ENCODE measurements around the gene VPS9D1.

The VPS9D1 gene

DNA sequence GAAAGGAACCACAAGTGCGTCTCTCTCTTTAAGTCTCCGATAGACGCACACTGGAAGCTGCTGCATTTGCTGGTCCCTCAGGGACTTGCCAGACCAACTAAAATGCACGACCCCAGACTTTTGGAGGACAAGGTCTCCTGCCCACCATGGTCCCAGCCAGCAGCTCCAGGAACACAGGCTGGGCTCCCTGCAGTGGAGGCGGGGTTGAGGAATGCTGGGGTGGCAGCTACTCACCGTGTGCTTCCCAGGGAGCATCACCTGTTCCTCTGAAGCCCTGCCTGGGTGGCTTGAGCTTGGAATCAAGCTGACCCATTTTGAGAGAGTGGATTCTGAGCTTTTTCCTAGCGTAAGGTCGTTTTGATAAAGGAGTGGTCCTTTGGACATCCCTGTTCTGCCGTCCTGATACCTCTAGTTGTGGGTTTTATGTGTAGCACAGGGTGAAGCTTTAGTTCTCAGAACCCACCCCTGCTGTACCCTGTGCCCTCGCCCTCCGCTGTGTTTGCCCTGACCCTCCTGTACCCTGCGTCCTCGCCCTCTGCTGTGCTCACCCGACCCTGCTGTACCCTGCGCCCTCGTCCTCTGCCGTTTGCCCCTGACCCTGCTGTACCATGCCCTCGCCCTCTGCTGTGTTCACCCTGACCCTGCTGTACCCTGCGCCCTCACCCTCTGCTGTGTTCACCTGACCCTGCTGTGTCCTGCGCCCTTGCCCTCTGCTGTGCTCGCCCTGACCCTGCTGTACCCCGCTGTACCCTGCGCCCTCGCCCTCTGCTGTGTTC is 11.6 kb upstream of the VPS9D1 start:
- no peak for DNase-seq

DNA sequence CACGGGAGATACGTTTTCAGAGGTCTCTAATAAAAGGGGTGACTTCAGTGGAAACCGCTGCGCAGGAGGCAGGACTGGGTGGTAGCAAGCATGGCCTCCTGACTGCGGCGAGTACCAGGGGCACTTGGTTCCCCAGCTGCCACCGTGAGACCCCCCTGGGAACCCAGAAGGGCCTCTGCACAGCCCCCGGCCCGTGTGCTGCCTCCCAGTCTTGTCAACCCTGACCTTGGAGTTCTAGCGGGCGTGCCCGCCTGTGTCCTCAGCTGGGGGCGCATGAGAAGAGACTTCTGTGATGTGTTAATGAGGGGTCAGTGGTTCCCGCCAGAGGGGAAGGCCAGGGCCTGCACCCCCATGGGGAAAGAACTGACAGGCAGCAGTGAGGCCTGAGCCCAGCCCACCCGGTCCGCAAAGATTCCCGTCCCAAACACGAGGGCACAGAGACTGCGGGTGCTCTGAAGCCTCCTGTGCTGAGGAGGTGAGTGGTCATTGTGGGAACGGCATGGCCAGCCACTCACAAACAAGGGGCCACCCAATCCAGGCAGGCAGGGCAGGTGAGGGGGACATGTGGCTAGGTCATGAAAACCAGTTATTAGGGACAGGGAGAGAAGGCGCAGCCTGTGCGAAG is 10.0 kb upstream of the VPS9D1 start:
- no peak for DNase-seq

DNA sequence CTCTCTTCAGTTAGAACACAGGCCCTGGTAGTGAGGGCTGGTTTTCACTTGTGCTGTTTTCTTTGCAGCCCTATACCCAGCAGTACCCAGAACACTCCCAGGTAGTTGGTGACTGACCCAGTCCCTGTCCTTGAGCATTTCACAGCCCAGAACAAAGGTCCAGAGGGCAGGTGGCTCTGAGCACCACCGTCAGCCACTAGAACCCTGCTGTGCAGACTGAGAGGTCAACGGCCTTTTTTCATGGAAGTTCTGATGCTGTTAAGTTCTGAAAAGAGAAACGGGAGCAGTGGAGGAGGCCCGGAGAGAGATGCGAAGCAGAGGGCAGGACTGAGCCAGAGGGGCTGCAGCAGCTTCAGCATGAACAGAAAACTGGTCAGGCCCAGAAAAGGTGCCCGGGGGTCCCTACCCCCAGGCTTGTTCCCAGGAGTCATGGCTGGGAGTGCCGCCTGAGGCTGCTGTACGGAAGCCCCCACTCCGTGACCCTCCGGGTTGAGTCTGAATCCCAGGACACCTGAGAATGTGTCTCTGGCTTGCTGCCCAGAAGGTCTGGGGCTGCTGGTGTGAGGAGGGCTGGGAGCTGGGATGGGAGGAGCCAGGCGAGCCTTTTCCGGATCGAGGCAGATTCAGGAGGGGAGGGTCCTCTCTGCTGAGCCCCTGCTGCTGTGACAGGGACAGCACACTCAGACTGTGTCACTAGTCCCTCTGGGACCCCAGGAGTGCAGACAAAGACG is 9.3 kb upstream of the VPS9D1 start:
- DNase-seq = no peak

DNA sequence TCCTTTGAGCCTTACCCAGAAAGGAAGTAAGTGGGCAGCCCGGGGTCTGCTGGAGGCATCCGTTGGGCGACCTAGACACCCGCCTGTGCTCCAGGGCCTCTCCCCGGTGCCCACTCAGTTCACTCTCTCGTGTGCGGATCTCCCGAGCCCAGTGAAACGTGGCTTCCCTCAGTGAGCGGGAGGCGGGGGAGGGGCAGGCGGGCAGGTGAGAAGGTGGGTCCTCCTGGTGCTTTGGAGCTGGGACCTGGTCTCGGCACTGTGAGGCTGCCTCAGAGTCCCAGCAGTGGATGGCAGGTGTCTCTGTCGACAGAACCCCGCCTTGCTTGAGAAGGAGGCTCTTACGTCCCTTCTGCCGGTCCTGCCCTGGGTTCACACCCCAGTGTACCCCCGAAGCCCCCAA is 8.6 kb upstream of the VPS9D1 start:
- no peak for DNase-seq

DNA sequence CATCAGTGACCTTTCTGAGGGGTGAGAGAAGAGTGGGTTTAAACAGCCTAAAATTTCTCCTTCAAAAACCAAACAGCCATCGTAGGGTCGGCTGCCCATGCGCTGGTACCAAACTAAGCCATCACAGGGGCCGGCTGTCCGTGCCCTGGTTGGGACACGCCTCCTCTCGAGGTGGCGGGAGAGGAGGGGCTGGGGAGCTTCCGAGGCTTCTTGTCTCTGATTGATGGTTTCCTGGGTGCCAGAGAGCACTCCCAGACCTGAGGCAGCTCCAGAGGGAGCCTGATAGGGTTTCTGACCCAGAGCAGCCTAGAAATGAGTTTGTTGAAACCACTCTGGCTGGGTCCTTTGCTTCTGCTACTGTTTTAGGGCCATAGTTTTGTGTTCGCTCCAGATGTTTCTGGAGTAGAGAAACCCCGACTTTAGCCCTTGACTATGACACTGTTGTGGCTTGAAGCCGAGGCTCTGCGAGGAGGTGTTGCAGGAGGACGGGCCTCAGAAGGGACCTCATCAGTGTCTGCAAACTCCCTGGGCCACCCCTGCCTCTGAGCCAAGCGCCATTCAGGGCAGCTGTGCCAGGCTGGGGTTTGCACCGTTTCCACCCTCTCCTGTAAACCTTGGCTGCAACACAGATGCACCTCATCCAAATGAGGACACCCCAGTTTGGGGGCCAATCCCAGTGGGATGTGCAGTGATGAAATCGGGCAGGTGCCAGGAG is 6.9 kb upstream of the VPS9D1 start:
- no peak for DNase-seq

DNA sequence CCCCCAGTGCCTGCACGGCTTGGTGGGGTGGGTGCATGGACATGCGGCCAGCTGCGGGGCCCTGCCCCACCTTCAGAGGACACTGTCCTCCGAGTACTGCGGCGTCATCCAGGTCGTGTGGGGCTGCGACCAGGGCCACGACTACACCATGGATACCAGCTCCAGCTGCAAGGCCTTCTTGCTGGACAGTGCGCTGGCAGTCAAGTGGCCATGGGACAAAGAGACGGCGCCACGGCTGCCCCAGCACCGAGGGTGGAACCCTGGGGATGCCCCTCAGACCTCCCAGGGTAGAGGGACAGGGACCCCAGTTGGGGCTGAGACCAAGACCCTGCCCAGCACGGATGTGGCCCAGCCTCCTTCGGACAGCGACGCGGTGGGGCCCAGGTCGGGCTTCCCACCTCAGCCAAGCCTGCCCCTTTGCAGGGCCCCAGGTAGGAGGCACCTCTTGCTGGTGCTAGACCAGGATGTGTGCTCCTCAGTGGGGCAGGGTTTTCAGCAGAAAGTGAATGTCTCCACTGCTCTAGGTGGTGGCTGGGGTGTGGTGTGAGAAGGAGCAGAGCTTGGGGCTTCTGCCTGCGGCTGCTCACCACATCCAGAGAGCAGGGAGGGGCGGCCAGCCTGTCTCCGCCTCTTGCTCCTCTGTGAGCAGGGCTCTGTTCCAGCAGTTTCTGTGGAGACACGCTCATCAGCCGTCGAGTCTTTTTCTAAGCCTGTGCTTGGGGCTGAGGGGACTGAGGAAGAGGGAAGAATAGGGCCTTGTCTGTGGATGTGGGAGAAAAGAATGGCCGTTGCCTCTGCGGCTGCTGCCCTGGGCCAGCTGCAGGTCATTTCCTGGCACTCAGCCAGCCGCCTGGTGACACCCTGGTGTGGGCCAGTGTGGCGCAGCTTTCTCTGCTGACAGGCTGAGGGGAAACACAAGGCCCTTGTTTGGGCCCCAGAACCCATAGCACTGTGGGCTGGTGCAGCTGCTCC is 2.9 kb upstream of the VPS9D1 start:
- peak; percentile 70 for DNase-seq

DNA sequence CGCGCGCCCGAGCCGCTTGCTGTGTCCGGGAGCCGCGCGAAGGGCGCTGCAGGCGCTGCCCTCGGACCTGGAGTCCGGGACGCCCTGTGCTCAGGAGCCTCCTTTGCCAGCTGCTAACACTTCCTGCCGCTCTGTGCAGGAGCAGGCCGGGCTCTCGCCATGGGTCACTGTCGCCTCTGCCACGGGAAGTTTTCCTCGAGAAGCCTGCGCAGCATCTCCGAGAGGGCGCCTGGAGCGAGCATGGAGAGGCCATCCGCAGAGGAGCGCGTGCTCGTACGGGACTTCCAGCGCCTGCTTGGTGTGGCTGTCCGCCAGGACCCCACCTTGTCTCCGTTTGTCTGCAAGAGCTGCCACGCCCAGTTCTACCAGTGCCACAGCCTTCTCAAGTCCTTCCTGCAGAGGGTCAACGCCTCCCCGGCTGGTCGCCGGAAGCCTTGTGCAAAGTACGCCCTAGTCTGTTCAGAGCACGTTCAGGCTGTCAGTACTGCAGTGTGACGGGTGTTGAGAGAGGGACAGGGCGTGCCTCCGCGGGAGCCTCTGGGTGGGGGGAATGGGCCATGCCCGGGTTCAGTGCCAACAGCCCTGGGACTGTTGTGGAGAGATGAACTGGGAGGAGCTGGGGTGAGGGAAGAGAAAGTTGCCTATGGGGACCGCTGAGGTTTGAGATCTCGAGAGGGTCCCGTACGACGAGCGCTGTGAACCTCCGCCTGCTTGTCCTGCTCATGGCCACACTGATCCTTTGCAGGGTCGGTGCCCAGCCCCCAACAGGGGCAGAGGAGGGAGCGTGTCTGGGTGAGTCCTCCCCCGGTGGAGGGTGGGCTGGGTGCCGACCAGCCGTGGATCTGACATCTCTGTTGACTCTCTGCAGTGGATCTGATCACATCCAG is 1.9 kb upstream of the VPS9D1 start:
- peak; percentile 98 for DNase-seq

DNA sequence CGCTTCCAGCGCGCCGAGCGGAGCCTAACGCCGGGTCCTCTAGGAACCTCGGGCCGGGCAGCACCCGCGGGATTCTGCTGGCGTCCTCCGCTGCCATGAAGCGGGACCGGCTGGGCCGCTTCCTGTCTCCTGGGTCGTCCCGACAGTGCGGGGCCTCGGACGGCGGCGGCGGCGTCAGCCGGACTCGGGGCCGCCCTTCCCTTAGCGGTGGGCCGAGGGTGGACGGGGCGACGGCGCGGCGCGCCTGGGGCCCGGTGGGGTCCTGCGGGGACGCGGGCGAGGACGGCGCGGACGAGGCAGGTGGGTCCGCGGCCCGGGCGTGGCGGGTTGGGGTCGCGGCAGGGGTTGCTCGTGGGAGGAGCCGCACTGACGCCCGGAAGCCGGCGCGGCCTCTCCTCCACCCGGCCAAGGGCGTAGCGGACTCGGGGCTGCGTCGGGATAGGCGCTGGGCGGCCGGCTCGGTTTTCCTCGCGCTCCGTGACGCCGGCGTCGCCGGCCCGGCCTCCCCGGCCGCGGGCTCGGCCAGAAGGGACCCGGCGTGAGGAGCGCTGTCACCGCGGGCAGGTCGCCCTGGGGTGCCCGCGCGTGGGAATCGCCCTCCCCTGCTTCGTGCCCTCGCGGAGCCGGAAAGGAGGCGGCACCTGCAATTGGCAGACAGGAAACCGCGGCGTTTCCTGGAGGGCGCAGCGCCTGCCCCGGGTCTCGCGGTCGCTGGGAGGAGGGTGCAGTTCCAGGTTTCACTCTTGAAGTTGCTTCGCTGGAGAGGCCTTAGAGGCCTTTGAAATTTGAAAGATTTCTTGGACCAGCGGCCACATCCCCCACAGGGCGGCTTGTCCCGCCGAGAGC is 1.1 kb upstream of the VPS9D1 start:
- DNase-seq = peak; percentile 65

DNA sequence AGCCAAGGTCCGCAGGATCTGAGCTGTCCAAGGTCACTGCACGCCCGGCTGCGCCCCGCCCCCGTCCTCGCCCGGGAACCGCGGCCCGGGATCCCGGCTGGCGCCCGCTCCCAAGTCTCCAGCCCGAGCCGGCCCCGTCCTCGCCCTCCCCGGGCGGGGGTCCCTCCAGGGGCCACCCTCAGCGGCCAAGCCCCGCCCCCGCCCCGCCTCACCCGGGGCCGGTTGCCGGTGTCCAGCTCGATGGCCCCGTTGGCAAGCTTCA is 216 bp downstream of the VPS9D1 start:
- DNase-seq = no peak

DNA sequence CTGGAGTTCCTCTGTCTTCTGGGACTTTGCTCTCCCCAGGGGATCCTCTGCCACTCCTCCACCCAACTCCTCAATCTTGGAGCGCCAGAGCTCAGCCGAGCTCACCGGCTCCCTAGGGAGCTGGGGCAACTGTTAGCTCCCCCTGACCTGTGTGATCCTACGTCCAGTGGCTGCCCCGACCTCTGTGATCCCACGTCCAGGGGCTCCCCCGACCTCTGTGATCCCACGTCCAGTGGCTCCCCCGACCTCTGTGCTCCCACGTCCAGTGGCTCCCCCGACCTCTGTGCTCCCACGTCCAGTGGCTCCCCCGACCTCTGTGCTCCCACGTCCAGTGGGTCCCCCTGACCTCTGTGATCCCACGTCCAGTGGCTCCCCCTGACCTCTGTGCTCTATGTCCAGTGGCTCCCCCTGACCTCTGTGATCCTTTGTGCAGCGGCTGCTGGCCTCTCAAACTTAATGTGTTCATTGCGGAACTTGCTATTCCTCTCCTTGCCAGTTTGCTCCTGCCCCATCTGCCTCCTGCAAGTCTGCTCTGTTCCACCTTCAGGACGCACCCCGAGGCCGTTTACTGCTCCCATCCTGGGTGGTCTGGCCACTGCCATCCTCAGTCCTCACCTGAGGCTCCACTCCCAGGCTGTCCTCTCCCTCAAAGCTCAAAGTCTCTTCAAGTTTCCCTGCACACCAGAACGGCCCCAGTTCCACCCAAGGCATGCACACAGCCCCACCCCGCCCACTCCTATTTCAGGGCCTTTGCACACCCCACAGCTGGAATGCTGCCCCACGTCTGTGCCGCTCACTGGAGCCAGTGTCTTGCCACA is 2.8 kb downstream of the VPS9D1 start:
- peak; percentile 62 for DNase-seq

DNA sequence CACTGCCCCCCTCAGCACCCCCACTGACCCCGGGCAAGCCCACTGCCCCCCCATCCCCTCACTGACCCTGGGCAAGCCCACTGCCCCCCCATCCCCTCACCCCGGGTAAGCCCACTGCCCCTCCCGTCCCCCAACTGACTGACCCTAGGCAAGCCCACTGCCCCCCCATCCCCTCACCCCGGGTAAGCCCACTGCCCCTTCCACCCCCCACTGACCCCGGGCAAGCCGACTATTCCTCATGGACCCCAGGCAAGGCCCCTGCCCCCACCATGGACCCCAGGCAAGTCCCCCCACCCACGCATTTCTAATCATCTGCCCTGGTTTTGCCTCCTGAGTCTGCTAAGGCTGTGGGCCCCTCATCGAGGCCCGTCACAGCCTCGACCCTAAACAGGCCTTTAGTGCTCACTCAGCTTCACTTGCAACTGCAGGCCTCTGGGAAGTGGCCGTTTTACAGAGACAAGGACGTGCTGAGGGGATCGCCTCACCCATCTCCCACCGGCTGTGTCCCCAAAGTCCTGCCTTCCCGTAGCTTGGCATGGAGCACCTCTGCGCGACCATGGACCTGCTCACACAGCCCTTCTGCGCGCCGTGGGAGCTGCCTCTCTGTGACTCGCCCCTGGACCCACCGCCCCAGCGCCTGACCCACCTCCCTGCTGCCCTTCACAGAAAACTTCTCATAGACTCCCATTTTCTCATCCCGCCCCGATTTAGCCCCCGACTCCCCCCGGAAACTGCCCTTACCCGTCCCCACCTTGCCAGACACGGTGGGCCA is 3.6 kb downstream of the VPS9D1 start:
- no peak for DNase-seq

DNA sequence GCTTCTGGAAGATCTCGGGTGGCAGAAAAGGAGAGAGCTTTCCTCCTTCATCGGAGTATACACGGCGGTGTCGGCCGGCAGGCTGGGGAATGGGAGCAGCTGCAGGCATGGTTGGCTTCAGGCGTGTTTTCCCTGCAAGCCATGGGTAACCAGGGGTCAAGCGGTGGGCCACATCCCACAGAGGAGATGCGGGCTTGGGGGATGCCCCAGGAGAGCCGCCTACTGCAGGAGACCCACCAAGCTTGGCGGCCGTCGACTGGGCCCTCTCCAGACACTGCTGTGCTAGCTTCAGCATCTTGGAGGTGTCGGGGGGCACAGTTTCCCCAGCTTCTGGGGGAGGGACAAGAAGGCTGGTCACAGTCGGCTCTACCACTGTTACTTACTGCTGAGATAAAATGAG is 4.2 kb downstream of the VPS9D1 start:
- DNase-seq = no peak

DNA sequence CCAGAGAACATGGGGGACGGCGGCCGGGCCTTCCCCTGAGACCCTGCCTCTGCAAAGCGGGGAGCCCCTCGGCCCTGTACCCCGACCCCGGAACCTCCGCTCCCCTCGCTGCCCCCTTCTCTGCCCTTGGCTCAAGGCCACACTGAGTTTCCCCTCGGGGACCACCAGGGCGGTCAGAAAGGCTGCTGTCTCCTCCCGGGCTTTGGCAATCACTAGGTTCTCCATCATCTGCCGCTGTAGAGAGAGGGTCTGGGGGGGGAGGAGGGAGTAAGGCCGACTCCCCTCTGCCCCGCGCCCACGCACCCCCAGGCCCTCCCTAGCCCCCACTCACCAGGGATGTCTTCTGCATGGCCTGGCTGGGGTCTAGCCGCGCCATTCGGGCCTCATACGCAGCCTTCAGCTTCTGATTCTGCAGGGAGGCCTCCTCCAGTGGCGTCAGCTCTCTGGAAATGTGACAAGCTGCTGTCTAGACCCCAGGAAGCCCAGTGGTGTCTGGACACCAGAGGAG is 8.4 kb downstream of the VPS9D1 start:
- peak; percentile 19 for DNase-seq

DNA sequence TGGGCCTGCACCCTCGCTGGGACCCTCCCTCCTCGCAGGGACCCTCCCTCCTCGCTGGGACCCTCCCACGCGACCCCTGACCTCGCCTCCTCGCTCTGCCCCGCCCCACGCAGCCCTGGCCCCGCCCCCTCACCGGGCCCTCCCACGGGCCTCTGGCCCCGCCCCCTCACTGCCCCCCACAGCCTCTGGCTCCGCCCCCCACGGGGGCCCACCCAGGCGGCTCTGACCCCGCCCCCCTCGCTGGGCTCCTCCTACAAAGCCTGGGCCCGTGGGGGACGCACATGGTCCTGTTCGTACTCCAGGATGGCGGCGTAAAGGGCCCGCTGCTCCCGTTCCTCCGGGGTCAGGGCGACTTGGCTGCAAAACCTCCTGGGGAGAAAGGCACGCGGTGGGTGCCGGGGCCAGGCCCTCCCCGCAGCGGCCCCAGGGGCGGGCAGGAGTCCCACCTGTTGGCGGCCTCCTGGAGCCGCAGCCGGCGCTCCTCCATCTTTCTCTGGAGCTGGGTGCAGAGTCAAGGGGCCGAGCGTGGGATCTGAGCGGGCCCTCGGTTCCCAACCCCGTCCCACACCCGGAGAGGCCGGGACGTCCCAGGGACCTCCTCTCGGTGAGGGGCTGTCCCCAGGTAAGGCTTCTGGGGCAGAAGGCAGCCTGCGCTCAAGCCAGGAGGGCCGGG is 9.0 kb downstream of the VPS9D1 start:
- DNase-seq = peak; percentile 80

DNA sequence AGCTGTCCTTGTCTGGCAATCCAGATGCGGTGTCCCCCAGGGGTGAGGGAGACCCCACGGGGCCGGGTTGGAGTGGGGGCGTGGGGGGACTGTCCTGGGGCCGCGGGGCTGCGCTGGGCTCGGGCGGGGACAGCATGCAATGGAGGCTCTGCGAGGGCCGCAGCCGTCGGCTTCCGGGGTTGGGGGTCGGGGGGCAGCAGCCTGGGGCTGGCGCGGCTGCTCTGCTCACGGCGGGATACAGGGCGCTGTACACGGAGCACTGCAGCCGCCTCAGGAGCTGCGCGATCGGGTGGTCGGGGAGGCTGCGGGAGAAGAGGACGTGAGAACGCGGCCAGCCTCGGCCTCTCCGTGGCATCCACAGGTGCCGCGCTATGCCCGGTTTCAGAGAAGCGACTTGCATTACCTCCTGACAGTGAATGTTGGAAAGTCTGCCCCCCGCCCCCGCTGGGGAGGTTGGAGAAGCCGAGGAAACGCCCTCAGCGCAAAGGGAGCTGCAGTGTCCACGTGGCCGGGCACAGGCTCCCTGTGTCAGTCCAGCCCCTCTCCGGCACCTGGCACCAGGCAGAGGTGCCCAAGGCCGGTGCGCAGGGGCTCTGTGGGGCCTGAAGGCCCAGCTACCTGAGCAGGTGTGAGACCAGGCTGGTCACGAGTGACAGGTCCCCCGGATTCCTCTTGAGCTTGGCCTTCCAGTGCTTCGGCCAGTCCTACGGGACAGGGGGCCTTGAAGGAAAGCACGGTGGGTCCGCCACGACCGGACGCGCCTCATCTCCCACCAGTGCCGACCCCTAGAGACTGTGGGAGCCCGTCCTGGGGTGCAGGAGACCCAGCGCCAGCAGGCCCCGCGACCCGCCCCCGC is 9.8 kb downstream of the VPS9D1 start:
- DNase-seq = no peak

DNA sequence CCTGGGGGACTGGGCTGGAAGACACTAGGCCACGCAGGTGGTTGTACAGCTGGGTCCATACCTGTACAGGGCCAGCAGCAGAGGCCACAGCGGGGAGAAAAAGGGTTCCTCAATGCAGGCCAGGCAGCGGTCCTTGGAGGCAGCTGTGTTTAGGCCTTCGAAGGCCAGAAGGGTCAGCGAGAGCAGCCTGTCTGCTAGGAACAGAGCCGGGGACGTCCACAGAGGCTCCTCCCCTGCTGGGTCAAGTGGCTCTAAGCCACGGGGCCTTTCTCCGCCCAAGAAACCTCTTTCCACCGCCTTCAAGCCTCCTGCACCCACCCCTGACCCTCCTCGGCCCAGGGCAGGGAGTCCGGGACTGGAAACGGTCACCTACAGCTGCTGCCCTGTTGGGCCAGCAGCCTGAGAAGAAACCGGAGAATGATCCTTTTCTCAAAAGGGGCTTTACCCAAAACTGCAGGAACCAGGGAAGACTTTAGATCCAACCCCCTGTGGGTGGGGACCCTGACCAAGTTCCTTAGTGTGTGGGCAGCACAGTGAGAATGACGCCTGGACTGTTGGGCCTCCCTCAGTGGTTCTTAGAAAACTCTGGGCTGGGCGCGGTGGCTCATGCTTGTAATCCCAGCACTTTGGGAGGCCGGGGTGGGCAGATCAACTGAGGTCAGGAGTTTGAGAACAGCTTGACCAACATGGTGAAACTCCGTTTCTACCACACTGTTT is 10.8 kb downstream of the VPS9D1 start:
- no peak for DNase-seq

Measured in hematopoietic multipotent progenitor cell treated with erythropoietin and hydrocortisone succinate and interleukin-3 and kit ligand, for 8 days (in vitro differentiated cells).